Measurements from ENCODE around the gene RIMS4. TPM values are rescaled to one million over a fixed set of nuclear protein-coding genes. Genes with fewer than 3 reads are reported as not detected.

Gene RIMS4
- not detected for total RNA-seq

GRCh38 chr20:44810391-44811149 lies at the start of gene RIMS4:
Gene RIMS4, minus strand, starts transcription at chr20:44810546. Its CDS starts 275 bp downstream, at chr20:44810271.
- H3K27me3 Mint-ChIP-seq: peaks cover 48% of the 10 kb centered on the region
- no peaks in the 10 kb centered on the region for H3K36me3 Mint-ChIP-seq (ENCODE audit: low read depth)
- no peak within 1 kb of the TSS for H3K27ac Mint-ChIP-seq
- ATAC-seq (peak; percentile 55), DNase-seq (no peak)
- POLR2A ChIA-PET: no interaction called here
- intact Hi-C loops (cut with micrococcal nuclease): no loop called here
- CTCF ChIA-PET: interaction anchor here (1.5 kb wide), 1 partner anchor 63 kb away, joined by 7 read pairs; no protein-coding TSS in a partner anchor
- no peak for TF ChIP-seq CTCF (IDR thresholded peaks at IDR 0.05)
- no peaks in the 10 kb centered on the region for H3K9me3 Mint-ChIP-seq
- H3K4me1 Mint-ChIP-seq (ENCODE audit: low read depth): no peaks in the 10 kb centered on the region
- H3K4me3 Mint-ChIP-seq: peak within 1 kb of the TSS; percentile 16

GRCh38 chr20:44858606-44859360 lies 48.4 kb upstream of the RIMS4 start:
- CTCF ChIA-PET: interaction anchor here (1.7 kb wide), 1 partner anchor 8 kb away, joined by 5 read pairs; no protein-coding TSS in a partner anchor

GRCh38 chr20:44856856-44857448 lies 46.6 kb upstream of the RIMS4 start:
- Mint-ChIP-seq H3K27ac (no peak overlapping the region), H3K4me3 (no peak overlapping the region), H3K27me3 (no peaks in the 10 kb centered on the region), H3K9me3 (peaks cover 3% of the 10 kb centered on the region), H3K36me3 (ENCODE audit: low read depth) (no peaks in the 10 kb centered on the region), H3K4me1 (ENCODE audit: low read depth) (peaks cover 19% of the 10 kb centered on the region)
- intact Hi-C loops (cut with micrococcal nuclease): no loop called here
- TF ChIP-seq CTCF (IDR thresholded peaks at IDR 0.05): no peak
- DNase-seq: no peak
- CTCF ChIA-PET: no interaction called here
- POLR2A ChIA-PET: no interaction called here
- peak; percentile 47 for ATAC-seq

More at GRCh38 chr20:44858606-44859360, 48.4 kb upstream of the RIMS4 start:
- H3K9me3 Mint-ChIP-seq: peaks cover 3% of the 10 kb centered on the region
- H3K27ac Mint-ChIP-seq: no peak overlapping the region
- no peaks in the 10 kb centered on the region for H3K27me3 Mint-ChIP-seq
- no peak overlapping the region for H3K4me3 Mint-ChIP-seq
- H3K36me3 Mint-ChIP-seq (ENCODE audit: low read depth): no peaks in the 10 kb centered on the region
- DNase-seq: peak; percentile 20
- no peak for TF ChIP-seq CTCF (IDR thresholded peaks at IDR 0.05)
- intact Hi-C loops (cut with micrococcal nuclease): no loop called here
- ATAC-seq: peak; percentile 58
- POLR2A ChIA-PET: no interaction called here
- H3K4me1 Mint-ChIP-seq (ENCODE audit: low read depth): peaks cover 22% of the 10 kb centered on the region

GRCh38 chr20:44856442-44856841 lies 46.1 kb upstream of the RIMS4 start:
- H3K9me3 Mint-ChIP-seq: peaks cover 3% of the 10 kb centered on the region
- H3K27me3 Mint-ChIP-seq: no peaks in the 10 kb centered on the region
- no peak overlapping the region for H3K27ac Mint-ChIP-seq
- ChIA-PET POLR2A (no interaction called here), CTCF (no interaction called here)
- intact Hi-C loops (cut with micrococcal nuclease): no loop called here
- H3K4me3 Mint-ChIP-seq: no peak overlapping the region
- DNase-seq (no peak), ATAC-seq (no peak)
- H3K4me1 Mint-ChIP-seq (ENCODE audit: low read depth): peaks cover 13% of the 10 kb centered on the region
- H3K36me3 Mint-ChIP-seq (ENCODE audit: low read depth): no peaks in the 10 kb centered on the region
- no peak for TF ChIP-seq CTCF (IDR thresholded peaks at IDR 0.05)

Measured in activated CD8-positive, alpha-beta T cell treated with anti-CD3 and anti-CD28 coated beads for 36 hours (primary cell).